Mesendoderm (in vitro differentiated cells): ENCODE data around the gene CD83. TPM values are rescaled to one million over a fixed set of nuclear protein-coding genes. Genes with fewer than 3 reads are reported as not detected.

ENCODE experiments used
- DNase-seq: peaks from one replicate; pipeline ENCODE4 v3.0.0; 2013
- H2AK5ac ChIP-seq: 2 replicates; pipeline ENCODE4 v1.6.1; 2013; ENCODE audit warnings: low read length, inconsistent platforms
- H2BK120ac ChIP-seq: 2 replicates; pipeline ENCODE4 v1.6.1; 2013; ENCODE audit warnings: low read depth, mild to moderate bottlenecking, low read length, moderate library complexity, mixed read lengths
- H2BK15ac ChIP-seq: replicated peaks from 2 replicates; pipeline ENCODE4 v1.6.1; 2013; ENCODE audit warnings: low read depth, mild to moderate bottlenecking, moderate library complexity
- H2BK5ac ChIP-seq: 2 replicates; pipeline ENCODE4 v1.6.1; 2013; ENCODE audit warnings: low read length, inconsistent platforms
- H3K18ac ChIP-seq: 2 replicates; pipeline ENCODE4 v1.6.1; 2013; ENCODE audit warnings: mild to moderate bottlenecking, low read length, mixed read lengths
- H3K23ac ChIP-seq: one replicate; pipeline ENCODE4 v1.6.1; 2013; ENCODE audit warnings: low read length
- H3K27ac ChIP-seq: 2 replicates; pipeline ENCODE4 v1.5.1; 2013; ENCODE audit warnings: low read depth, mild to moderate bottlenecking, inconsistent platforms, low read length, moderate library complexity
- H3K27me3 ChIP-seq: 2 replicates; pipeline ENCODE4 v1.6.1; 2013; ENCODE audit warnings: low read length, control low read depth, mild to moderate bottlenecking, inconsistent platforms; ENCODE audit not compliant: insufficient read depth, poor library complexity
- H3K36me3 ChIP-seq: 2 replicates; pipeline ENCODE4 v1.6.1; 2013; ENCODE audit warnings: low read length, inconsistent platforms; ENCODE audit not compliant: control insufficient read depth, insufficient read depth
- H3K4ac ChIP-seq: one replicate; pipeline ENCODE4 v1.6.1; 2013; ENCODE audit warnings: low read depth, mild to moderate bottlenecking, low read length, moderate library complexity
- H3K4me1 ChIP-seq: 2 replicates; pipeline ENCODE4 v1.6.1; 2013; ENCODE audit warnings: low read depth, low read length, inconsistent platforms; ENCODE audit not compliant: control insufficient read depth
- H3K4me2 ChIP-seq: 2 replicates; pipeline ENCODE4 v1.6.1; 2013; ENCODE audit warnings: low read length
- H3K4me3 ChIP-seq: 2 replicates; pipeline ENCODE4 v1.5.1; 2013; ENCODE audit warnings: mild to moderate bottlenecking, low read length
- H3K56ac ChIP-seq: one replicate; pipeline ENCODE4 v1.6.1; 2013; ENCODE audit warnings: low read length
- H3K79me1 ChIP-seq: 2 replicates; pipeline ENCODE4 v1.6.1; 2013; ENCODE audit warnings: low read length, inconsistent platforms
- H3K79me2 ChIP-seq: 2 replicates; pipeline ENCODE4 v1.6.1; 2013; ENCODE audit warnings: mild to moderate bottlenecking, low read length; ENCODE audit not compliant: control insufficient read depth, insufficient read depth
- H3K9ac ChIP-seq: 2 replicates; pipeline ENCODE4 v1.6.1; 2013; ENCODE audit warnings: low read length, inconsistent platforms
- H4K5ac ChIP-seq: one replicate; pipeline ENCODE4 v1.6.1; 2013; ENCODE audit warnings: low read length
- H4K8ac ChIP-seq: one replicate; pipeline ENCODE4 v1.6.1; 2013; ENCODE audit warnings: low read depth, mild to moderate bottlenecking, control low read depth, low read length, moderate library complexity
- WGBS: extraction: QIAGEN DNeasy Blood & Tissue Kit; methylation state at CpG from one replicate; pipeline ENCODE4 v1.1.7; 2013; ENCODE audit warnings: low lambda C conversion rate, missing lambda C conversion rate; ENCODE audit not compliant: insufficient coverage; ENCODE audit errors: extremely low coverage; 5-methylcytosine and 5-hydroxymethylcytosine counted together
- polyA plus RNA-seq, 2 experiments: library from polyadenylated mRNA; stranded (reverse); fragments of 200-250 nt; gene quantifications; one replicate each; pipeline ENCODE4 v1.2.3, GENCODE V29; 2013

Gene CD83, protein sequence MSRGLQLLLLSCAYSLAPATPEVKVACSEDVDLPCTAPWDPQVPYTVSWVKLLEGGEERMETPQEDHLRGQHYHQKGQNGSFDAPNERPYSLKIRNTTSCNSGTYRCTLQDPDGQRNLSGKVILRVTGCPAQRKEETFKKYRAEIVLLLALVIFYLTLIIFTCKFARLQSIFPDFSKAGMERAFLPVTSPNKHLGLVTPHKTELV
- polyA plus RNA-seq (2013, experiment 1 of 2) = 5.4 TPM
- polyA plus RNA-seq (2013, experiment 2 of 2) = 5.3 TPM

DNA sequence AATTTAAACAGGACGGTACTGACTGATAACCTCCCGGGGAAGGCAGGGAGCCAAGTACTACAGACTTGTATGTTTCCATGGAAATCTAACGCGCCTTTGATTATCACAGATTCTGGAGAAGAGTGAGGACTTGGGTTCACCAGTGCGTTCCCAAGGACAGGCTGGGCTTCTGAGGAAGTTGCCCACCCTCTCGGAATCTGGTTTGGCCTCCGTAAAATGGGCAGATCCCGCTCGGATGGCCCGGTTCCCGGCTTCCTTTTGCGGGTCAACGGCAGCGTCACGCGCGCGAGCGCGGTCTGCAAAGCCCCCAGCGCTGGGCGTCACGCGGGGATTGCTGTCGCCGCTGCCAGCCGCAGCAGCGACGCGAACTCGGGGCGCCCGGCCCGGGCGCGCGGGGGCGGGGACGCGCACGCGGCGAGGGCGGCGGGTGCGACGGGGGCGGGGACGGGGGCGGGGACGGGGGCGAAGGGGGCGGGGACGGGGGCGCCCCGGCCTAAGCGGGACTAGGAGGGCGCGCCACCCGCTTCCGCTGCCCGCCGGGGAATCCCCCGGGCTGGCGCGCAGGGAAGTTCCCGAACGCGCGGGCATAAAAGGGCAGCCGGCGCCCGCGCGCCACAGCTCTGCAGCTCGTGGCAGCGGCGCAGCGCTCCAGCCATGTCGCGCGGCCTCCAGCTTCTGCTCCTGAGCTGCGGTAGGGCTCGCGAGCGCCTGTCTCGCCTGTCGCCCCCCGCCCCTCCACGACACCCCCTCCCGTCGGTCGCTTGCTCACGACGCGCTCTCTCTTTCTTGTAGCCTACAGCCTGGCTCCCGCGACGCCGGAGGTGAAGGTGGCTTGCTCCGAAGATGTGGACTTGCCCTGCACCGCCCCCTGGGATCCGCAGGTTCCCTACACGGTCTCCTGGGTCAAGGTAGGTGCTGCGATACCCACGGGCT lies at the start of gene CD83:
Gene CD83, plus strand, starts transcription at position 615 of the 933 bp plus-strand sequence. Its CDS starts 40 bp downstream, at position 655.
- Histone ChIP-seq H3K79me1 (no peaks in the 10 kb centered on the region), H3K4ac (no peak within 1 kb of the TSS), H2BK5ac (no peak within 1 kb of the TSS), H3K4me3 (peak within 1 kb of the TSS; percentile 85), H3K79me2 (no peaks in the 10 kb centered on the region), H3K23ac (peak within 1 kb of the TSS; percentile 15), H3K36me3 (no peaks in the 10 kb centered on the region), H2BK15ac (no peak within 1 kb of the TSS), H3K27ac (no peak within 1 kb of the TSS), H3K9ac (peak within 1 kb of the TSS; percentile 78), H3K18ac (peak within 1 kb of the TSS; percentile 94), H3K4me2 (peak within 1 kb of the TSS; percentile 71), H3K27me3 (no peaks in the 10 kb centered on the region), H4K8ac (no peak within 1 kb of the TSS), H3K56ac (peak within 1 kb of the TSS; percentile 84), H3K4me1 (no peaks in the 10 kb centered on the region), H4K5ac (no peak within 1 kb of the TSS), H2BK120ac (peak within 1 kb of the TSS; percentile 74), H2AK5ac (no peak within 1 kb of the TSS)
- WGBS = no CpG with 5 or more reads among the region's 106 CpGs
- peak; percentile 79 for DNase-seq

DNA sequence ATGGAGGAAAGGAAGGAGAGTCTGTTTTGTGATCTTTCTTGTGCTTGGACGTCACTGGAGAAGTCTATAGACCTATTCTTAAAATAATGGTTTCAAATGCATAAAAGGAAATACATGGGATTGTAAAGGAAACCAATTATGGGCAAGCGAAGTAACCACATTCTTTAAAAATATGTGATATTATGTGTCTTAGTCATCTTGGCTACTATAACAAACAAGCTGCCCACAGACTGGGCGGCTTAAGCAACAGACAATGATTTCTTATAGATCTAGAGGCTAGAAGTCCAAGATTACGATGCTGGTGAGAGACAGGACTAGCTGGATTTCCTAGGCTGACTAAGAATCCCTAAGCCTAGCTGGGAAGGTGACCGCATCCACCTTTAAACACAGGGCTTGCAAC lies 49.4 kb upstream of the CD83 start:
- DNase-seq = no peak
- Histone ChIP-seq H3K4me1 (no peaks in the 10 kb centered on the region), H3K4ac (no peak overlapping the region), H3K23ac (no peak overlapping the region), H3K79me2 (no peaks in the 10 kb centered on the region), H2BK5ac (no peak overlapping the region), H3K79me1 (no peaks in the 10 kb centered on the region), H2BK120ac (no peak overlapping the region), H2BK15ac (no peak overlapping the region), H3K27me3 (no peaks in the 10 kb centered on the region), H4K8ac (no peak overlapping the region), H3K4me3 (no peak overlapping the region), H4K5ac (no peak overlapping the region), H3K18ac (no peak overlapping the region), H3K4me2 (no peak overlapping the region), H3K27ac (no peak overlapping the region), H3K36me3 (no peaks in the 10 kb centered on the region), H3K9ac (no peak overlapping the region), H2AK5ac (no peak overlapping the region), H3K56ac (no peak overlapping the region)
- WGBS = no CpG with 5 or more reads among the region's 5 CpGs

DNA sequence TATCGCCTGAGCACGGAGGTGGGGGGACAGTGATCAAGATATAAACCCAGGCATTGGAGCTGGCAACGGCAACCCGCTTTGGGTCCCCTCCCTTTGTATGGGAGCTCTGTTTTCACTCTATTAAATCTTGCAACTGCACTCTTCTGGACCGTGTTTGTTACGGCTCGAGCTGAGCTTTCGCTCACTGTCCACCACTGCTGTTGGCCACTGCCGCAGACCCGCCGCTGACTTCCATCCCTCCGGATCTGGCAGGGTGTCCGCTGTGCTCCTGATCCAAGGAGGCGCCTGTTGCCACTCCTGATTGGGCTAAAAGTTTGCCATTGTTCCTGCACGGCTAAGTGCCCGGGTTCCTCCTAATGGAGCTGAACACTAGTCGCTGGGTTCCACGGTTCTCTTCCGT lies 48.9 kb upstream of the CD83 start:
- WGBS = no CpG with 5 or more reads among the region's 19 CpGs
- Histone ChIP-seq H3K9ac (no peak overlapping the region), H3K23ac (no peak overlapping the region), H3K18ac (no peak overlapping the region), H3K4ac (no peak overlapping the region), H2BK120ac (no peak overlapping the region), H3K79me2 (no peaks in the 10 kb centered on the region), H3K4me2 (no peak overlapping the region), H2BK15ac (no peak overlapping the region), H3K4me3 (no peak overlapping the region), H3K27me3 (no peaks in the 10 kb centered on the region), H4K8ac (no peak overlapping the region), H3K56ac (no peak overlapping the region), H3K4me1 (no peaks in the 10 kb centered on the region), H3K27ac (no peak overlapping the region), H2BK5ac (no peak overlapping the region), H4K5ac (no peak overlapping the region), H3K79me1 (no peaks in the 10 kb centered on the region), H2AK5ac (no peak overlapping the region), H3K36me3 (no peaks in the 10 kb centered on the region)
- DNase-seq = no peak

DNA sequence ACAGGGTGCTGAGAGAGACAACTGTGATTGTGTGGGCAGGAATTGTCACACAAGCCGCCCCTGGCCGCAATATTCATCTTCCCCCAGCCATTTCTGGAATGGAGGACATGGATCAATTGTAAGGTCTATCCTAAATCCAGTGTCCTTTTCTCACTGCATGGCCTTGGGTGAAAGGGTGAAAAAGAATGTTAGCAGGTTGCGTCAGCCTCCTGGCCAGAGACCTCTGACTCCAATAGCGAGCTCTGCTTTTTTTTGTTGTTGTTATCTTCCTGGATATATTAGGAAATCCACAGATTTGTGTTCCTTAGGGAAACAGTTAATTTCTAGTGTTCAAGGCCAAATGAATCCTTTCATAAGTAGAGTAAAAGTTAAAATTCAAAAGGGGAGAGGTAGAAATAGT lies 47.1 kb upstream of the CD83 start:
- no peaks in the 10 kb centered on the region for H3K79me2 ChIP-seq
- no peak overlapping the region for H4K8ac ChIP-seq
- no peaks in the 10 kb centered on the region for H3K79me1 ChIP-seq
- no peak overlapping the region for H3K27ac ChIP-seq
- no CpG with 5 or more reads among the region's 4 CpGs for WGBS
- no peak overlapping the region for H3K23ac ChIP-seq
- H3K9ac ChIP-seq = no peak overlapping the region
- H3K4me3 ChIP-seq = no peak overlapping the region
- no peaks in the 10 kb centered on the region for H3K27me3 ChIP-seq
- H3K4me2 ChIP-seq = no peak overlapping the region
- no peak overlapping the region for H3K18ac ChIP-seq
- no peaks in the 10 kb centered on the region for H3K36me3 ChIP-seq
- DNase-seq = peak; percentile 4
- H4K5ac ChIP-seq = no peak overlapping the region
- H3K56ac ChIP-seq = no peak overlapping the region
- H2BK5ac ChIP-seq = no peak overlapping the region
- no peak overlapping the region for H3K4ac ChIP-seq
- H2AK5ac ChIP-seq = no peak overlapping the region
- H2BK15ac ChIP-seq = no peak overlapping the region
- H3K4me1 ChIP-seq = no peaks in the 10 kb centered on the region
- H2BK120ac ChIP-seq = no peak overlapping the region

DNA sequence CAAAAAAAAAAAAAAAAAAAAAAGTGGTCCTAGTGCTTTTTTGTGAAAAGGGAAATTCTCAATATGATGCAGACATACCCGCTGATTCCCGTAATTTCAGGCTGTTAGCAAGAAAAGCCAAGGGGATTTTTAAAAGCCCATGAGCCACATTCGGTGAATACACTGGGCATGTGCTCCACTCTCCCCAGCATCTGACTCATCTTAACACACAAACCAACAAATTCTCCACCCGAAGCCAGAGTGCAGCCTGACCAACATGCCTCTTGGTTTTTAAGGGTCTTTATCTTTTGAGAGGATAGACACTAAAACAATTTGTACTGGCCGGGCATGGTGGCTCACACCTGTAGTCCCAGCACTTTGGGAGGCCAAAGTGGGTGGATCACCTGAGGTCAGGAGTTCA lies 45.5 kb upstream of the CD83 start:
- Histone ChIP-seq H2BK120ac (no peak overlapping the region), H3K4ac (no peak overlapping the region), H3K4me1 (peaks cover under 1% of the 10 kb centered on the region), H3K36me3 (no peaks in the 10 kb centered on the region), H3K4me2 (no peak overlapping the region), H2BK15ac (no peak overlapping the region), H2AK5ac (no peak overlapping the region), H3K56ac (no peak overlapping the region), H3K4me3 (no peak overlapping the region), H3K23ac (no peak overlapping the region), H4K5ac (no peak overlapping the region), H3K27me3 (no peaks in the 10 kb centered on the region), H3K9ac (no peak overlapping the region), H4K8ac (no peak overlapping the region), H3K18ac (no peak overlapping the region), H3K27ac (no peak overlapping the region), H3K79me2 (no peaks in the 10 kb centered on the region), H2BK5ac (no peak overlapping the region), H3K79me1 (no peaks in the 10 kb centered on the region)
- no peak for DNase-seq
- no CpG with 5 or more reads among the region's 5 CpGs for WGBS
